Panc1 (cell line): ENCODE data around the gene TMEM97. TPM values are rescaled to one million over a fixed set of nuclear protein-coding genes. Genes with fewer than 3 reads are reported as not detected.

Experiments
- ATAC-seq: fragments of 200-7000 bp; cut with Tn5 transposase; 2 replicates; pipeline ENCODE4 v1.9.1; 2020; ENCODE audit warnings: mild to moderate bottlenecking, moderate library complexity
- BruUV-seq: library from RNA; stranded (reverse); fragments of 400-500 nt; replicated peaks from 2 replicates; lab custom pipeline; 2021; lab: Mats Ljungman, UMichigan
- CTCF ChIA-PET: fragments of 300-600 bp; sonication (Branson Sonifier 250); formaldehyde crosslinking; loops from one replicate; lab custom pipeline; 2022; ENCODE audit warnings: antibody characterized with exemption; lab: Charles Lee
- POLR2A ChIA-PET: fragments of 300-600 bp; sonication (Branson Sonifier 250); formaldehyde crosslinking; loops from one replicate; lab custom pipeline; 2022; ENCODE audit warnings: antibody characterized with exemption; lab: Charles Lee
- DNase-seq: peaks from one replicate; pipeline ENCODE4 v3.0.0-alpha.2; 2010; ENCODE audit warnings: low read depth, low spot score
- H3K27ac ChIP-seq: 2 replicates; pipeline ENCODE4 v1.5.1; 2011; ENCODE audit warnings: mild to moderate bottlenecking, low read length, inconsistent platforms
- H3K27me3 ChIP-seq: fragments of 200-500 bp; sonication (Bioruptor generic); 2 replicates; pipeline ENCODE4 v1.6.0; 2014; ENCODE audit warnings: low read length, inconsistent platforms; ENCODE audit not compliant: control insufficient read depth, insufficient read depth
- H3K36me3 ChIP-seq: fragments of 200-500 bp; sonication (Bioruptor generic); 2 replicates; pipeline ENCODE4 v1.5.1; 2014; ENCODE audit warnings: inconsistent platforms, mild to moderate bottlenecking, low read length, moderate library complexity; ENCODE audit not compliant: control insufficient read depth, insufficient read depth
- H3K4me1 ChIP-seq: 2 replicates; pipeline ENCODE4 v1.5.1; 2011; ENCODE audit warnings: inconsistent platforms, mild to moderate bottlenecking, low read length, moderate library complexity; ENCODE audit not compliant: control insufficient read depth, insufficient read depth
- H3K4me3 ChIP-seq, 2 experiments: 2 replicates each; pipeline ENCODE4 v1.5.1; 2011 to 2012; ENCODE audit warnings: low read depth in 2 of 2, low read length in 2 of 2, mild to moderate bottlenecking in 2 of 2, inconsistent platforms in 1 of 2, moderate library complexity in 1 of 2
- H3K9me3 ChIP-seq: fragments of 200-500 bp; sonication (Bioruptor generic); 2 replicates; pipeline ENCODE4 v1.5.1; 2014; ENCODE audit warnings: low read depth, mild to moderate bottlenecking, inconsistent platforms, low read length, moderate library complexity; ENCODE audit not compliant: control insufficient read depth, insufficient read depth
- CTCF ChIP-seq: fragments of 450-650 bp; IDR thresholded peaks from 2 replicates; pipeline ENCODE4 v1.5.1; 2017; ENCODE audit warnings: mild to moderate bottlenecking
- POLR2AphosphoS5 ChIP-seq: IDR thresholded peaks from 2 replicates; pipeline ENCODE4 v1.6.1; 2012; ENCODE audit warnings: mild to moderate bottlenecking, low read depth, low read length, moderate library complexity
- REST ChIP-seq, 2 experiments: IDR thresholded peaks; 2 replicates each; pipeline ENCODE4 v1.6.1; 2011 to 2012; ENCODE audit warnings: low read depth in 2 of 2, control low read depth in 1 of 2, low read length in 1 of 2, mild to moderate bottlenecking in 1 of 2, moderate library complexity in 1 of 2; ENCODE audit not compliant: insufficient read depth in 1 of 2
- SIN3A ChIP-seq: IDR thresholded peaks from 2 replicates; pipeline ENCODE4 v1.6.1; 2012; ENCODE audit warnings: low read depth, mild to moderate bottlenecking, low read length, moderate library complexity, borderline replicate concordance; ENCODE audit not compliant: insufficient read depth
- TCF7L2 ChIP-seq: IDR thresholded peaks from 2 replicates; pipeline ENCODE4 v1.6.1; 2011; ENCODE audit warnings: mild to moderate bottlenecking, low read depth, low read length, inconsistent platforms
- in situ Hi-C: cut with HindIII; loops from 2 replicates; pipeline ENCODE4 v1.10.0; 2016; ENCODE audit warnings: low sequenced_read_pairs, low pct_unique_long_range_greater_than_20kb
- intact Hi-C: fragments of 100-400 bp; cut with micrococcal nuclease; formaldehyde crosslinking; loops from one replicate; pipeline ENCODE4 v1.10.0; 2022; ENCODE audit not compliant: unreplicated experiment
- total RNA-seq: library from RNA; stranded (reverse); gene quantifications from one replicate; pipeline ENCODE4 v1.2.1, GENCODE V29; 2021; ENCODE audit not compliant: unreplicated experiment

Gene TMEM97
- total RNA-seq, 1 experiment from 2014 or later: 78.7 TPM

- intact Hi-C loops: no loop called here
- H3K4me3 ChIP-seq: no peak overlapping the region
Measured at GRCh38 chr17:28326114-28326513, 7.1 kb downstream of the TMEM97 start.

GRCh38 chr17:28327031-28327607 is 8.1 kb downstream of the TMEM97 start:
- CTCF ChIA-PET: no interaction called here
- Histone ChIP-seq H3K27ac (no peak overlapping the region), H3K27me3 (no peaks in the 10 kb centered on the region), H3K36me3 (no peaks in the 10 kb centered on the region), H3K4me1 (no peaks in the 10 kb centered on the region), H3K4me3 (no peak overlapping the region), H3K9me3 (no peaks in the 10 kb centered on the region)
- TF ChIP-seq REST (IDR thresholded peaks at IDR 0.05; ENCODE audit: insufficient read depth in 1 of 2, low read depth in 2 of 2, low read length in 1 of 2) (no peak), CTCF (no peak), POLR2AphosphoS5 (no peak), SIN3A (no peak), TCF7L2 (no peak)
- DNase-seq (no peak), ATAC-seq (0 out of 2 replicates have a peak, but pooled peaks have one; percentile 32)
- in situ Hi-C loops (no loop called here), intact Hi-C loops (no loop called here)
- POLR2A ChIA-PET: no interaction called here
- no TSS peak for BruUV-seq

More at GRCh38 chr17:28326114-28326513, 7.1 kb downstream of the TMEM97 start:
- DNase-seq (no peak), ATAC-seq (no peak)
- in situ Hi-C loops: no loop called here
- H3K4me1 ChIP-seq: 0 out of 2 replicates have a peak, but pooled peaks cover 5% of the 10 kb centered on the region
- no peak for TF ChIP-seq SIN3A
- no peak for TF ChIP-seq REST (IDR thresholded peaks at IDR 0.05; ENCODE audit: insufficient read depth in 1 of 2, low read depth in 2 of 2, low read length in 1 of 2)
- TF ChIP-seq POLR2AphosphoS5: no peak
- no peak for TF ChIP-seq CTCF
- no peak for TF ChIP-seq TCF7L2
- no TSS peak for BruUV-seq
- CTCF ChIA-PET: no interaction called here
- H3K36me3 ChIP-seq: no peaks in the 10 kb centered on the region
- POLR2A ChIA-PET: interaction anchor here (1.5 kb wide), 1 partner anchor 9 kb away, joined by 4 read pairs; the partner anchor contains the start of genes IFT20 and TNFAIP1
- no peak overlapping the region for H3K27ac ChIP-seq
- H3K9me3 ChIP-seq: no peaks in the 10 kb centered on the region
- no peaks in the 10 kb centered on the region for H3K27me3 ChIP-seq
